GM19099 (cell line): ENCODE results near the gene FAM3D.

Experiments
- POLR2A ChIP-seq: IDR thresholded peaks from 3 replicates; pipeline ENCODE4 v1.6.1; 2011; ENCODE audit warnings: low read depth; ENCODE audit not compliant: insufficient read length; ENCODE audit errors: extremely low read depth

FAM3D gene

DNA sequence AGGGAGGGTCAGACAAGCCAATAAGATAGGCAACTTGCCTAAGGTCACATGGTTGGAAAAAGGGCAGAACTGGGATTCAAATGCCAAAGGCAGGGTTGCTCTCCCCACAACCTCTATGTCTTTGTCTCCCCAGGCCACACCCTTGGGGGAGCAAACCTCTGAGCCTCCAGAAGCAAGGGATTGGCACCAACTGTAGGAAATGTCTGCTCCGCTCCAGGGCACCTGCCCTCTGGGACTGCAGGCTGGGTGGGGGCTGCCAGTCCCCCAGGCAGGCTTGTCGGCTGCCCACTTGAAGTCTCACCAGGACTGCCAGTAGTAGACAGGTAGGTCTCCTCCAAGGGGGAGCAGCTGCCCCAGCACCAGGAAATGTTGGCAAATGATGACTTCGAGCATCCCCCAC lies 2.0 kb downstream of the FAM3D start:
- TF ChIP-seq POLR2A, result no peak

- TF ChIP-seq POLR2A, result no peak
Measured at GRCh38 chr3:58661836-58662420, 4.6 kb downstream of the FAM3D start.

- no peak for TF ChIP-seq POLR2A
Measured at GRCh38 chr3:58660998-58661397, 5.6 kb downstream of the FAM3D start.

DNA sequence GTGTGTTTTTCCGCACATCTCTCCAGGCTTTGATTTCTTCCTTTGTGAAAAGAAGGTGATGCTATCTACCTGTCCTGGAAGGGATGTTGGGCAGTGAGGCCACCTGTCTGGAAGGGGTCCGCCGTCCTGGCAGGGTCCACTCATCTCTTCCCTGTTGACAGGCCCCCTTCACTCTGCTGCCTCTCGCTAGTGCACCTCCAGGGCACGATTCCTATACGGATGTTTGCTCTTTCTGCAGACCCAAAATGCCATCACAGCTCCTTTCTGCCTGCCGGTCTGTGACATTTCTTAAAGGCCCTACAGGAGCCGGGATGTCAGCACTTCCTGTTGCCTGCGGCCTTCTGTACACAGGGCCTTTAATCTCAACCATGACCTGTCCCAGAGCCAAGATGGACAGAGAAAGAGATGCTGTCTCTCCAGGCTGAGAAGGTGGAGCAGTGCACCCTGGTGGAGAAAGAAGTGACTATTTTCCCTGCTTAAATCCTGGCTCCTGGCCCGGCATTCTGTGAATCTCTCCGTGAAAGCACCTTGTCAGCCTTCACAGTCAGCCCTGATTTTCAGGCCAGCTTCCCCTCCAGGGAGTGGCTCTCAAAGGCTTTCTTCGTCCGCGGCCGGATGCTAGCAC lies 7.4 kb downstream of the FAM3D start:
- no peak for TF ChIP-seq POLR2A

- no peak for TF ChIP-seq POLR2A
Measured at GRCh38 chr3:58658508-58658907, 8.1 kb downstream of the FAM3D start.

GRCh38 chr3:58657571-58658141 lies 8.9 kb downstream of the FAM3D start:
- TF ChIP-seq POLR2A, result no peak

DNA sequence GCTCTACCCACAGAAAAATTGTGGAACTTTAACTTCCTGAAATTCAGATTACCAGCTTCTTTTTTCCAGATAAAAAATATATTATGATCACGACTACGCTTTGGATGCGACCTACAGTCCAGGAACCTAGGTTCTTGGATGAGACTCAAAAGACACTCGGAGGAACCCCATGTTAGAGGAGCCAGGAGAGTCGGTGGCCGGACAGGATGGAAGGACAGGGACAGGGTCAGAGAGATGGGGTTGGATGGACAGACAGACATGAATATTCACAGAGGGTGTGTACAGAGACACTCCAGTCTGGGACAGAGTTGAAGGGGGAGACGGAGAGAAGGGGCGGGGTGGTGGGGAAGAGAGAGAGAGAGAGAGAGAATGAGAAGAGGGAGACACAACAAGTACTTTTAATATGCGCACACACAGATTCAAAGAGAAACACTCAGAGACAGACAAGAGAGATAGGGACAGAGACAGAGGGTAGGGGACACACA lies 9.5 kb downstream of the FAM3D start:
- TF ChIP-seq POLR2A, result no peak

GRCh38 chr3:58656631-58657030 lies 9.9 kb downstream of the FAM3D start:
- no peak for TF ChIP-seq POLR2A

DNA sequence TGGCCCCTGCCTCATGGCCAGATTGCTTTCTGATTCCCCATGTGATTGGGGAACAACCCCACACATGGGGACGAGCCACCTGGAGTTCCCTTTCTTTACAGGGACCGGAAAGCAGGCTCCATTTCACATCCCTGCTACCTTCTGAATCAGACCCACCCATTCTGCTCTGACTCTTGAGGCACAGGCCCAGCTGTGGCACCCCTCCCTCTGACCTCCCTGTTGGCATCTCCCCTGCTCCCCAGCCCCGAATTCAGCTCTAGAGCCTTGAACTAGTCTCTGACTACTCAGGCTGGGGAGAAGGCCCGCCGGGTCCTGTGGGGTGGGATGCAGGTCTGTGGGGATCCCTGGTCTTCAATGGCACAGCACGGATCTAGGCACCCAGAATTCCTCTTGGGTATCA lies 12.1 kb downstream of the FAM3D start:
- TF ChIP-seq POLR2A, result no peak

DNA sequence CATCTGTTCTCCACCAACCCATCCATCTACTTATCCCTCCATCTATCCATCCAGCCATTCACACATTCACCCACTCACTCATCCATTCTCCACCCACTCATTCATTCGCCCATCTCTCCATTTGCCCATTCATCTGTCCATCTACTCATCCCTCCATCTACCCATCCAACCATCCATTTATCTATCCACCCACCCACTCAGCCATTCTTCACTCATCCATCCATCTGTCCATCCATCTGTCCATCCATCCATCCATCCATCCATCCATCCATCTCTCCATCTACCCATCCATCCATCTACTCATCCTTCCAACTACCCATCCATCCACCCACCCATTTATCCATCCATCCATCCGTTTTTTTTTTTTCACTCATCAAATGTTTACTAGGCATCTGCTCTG lies 13.9 kb downstream of the FAM3D start:
- TF ChIP-seq POLR2A, result no peak

DNA sequence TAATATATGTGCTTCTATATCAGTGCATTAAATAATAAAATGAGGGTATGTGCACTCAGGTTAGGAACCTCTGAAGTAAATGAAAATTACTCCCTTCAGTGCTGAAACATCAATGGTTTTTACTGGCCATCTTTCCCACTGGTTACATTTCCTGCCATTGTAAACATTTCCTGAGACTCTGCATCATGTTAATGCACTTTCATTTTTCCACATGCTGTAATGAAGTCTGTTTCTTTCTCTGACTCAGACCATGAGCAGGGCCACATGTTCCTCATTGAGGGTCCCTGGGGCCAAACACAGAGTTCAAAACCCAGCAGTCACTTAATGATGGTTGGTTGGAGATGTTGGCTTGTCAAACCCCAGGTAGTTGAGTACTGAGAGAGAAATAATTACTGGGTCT lies 15.3 kb downstream of the FAM3D start:
- no peak for TF ChIP-seq POLR2A

DNA sequence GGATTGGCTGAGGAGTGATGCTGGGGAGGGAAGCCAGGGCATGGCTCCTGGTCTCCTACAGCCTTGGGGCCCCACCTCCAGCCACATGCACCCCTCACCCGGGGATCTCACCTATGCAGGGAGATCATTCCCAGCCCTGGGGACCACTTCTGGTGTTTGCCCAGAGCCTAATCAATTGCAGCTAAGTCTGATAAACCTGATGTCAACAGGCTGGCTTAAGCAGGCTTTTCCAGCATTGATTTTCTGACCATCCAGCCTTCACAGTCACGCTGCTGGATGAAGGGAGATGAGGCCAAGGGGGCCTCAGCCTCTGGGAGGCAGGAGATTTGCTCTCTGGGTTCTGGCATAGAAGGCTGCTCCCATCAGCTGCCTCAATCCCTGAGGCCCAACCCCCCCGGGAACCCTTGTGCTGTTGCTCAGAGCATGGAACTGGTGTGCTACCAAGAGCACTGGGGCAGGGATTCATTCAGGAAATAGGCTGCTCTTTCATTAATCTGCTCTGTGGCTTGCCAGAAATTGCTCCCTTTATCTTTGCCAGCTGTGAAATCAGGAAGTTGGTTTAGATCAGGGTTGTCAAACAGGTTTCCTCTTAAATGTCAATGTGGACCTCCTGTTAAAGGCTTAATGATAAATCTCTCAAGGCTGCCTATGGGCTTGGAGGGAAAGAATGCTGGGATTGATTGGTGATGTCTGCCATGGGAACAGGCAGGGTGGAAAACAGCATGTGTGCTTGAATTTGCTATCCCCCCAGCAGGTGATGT lies 19.0 kb downstream of the FAM3D start:
- no peak for TF ChIP-seq POLR2A

DNA sequence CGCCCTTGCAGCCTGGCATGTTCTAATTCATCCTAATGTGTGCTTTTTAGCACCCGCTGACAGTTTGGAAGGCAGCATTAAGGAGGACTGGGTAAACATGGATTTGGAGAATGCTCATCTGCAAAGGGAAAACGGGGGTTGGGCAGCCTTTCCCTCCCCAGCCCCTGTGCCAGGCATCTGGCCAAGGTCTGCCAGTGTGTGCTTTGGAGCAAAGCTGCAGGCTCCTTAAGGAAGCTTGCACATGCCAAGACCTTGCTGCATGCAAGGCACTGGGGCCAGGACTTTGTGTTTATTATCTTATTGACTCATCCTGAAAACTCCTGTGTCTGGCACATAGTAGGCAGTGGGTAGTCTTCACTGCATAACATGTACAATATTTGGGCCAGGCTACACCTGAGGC lies 20.1 kb downstream of the FAM3D start:
- no peak for TF ChIP-seq POLR2A

- TF ChIP-seq POLR2A, result no peak
Measured at GRCh38 chr3:58645726-58646125, 20.8 kb downstream of the FAM3D start.

GRCh38 chr3:58642846-58643245 lies 23.7 kb downstream of the FAM3D start:
- TF ChIP-seq POLR2A, result no peak
